Neutrophil (primary cell): ENCODE data around the gene UPK3B.
"Not testable (repeated sequence)": the region's sequence is repeated elsewhere in the genome, so short reads cannot be mapped to it uniquely, and the experiment has no call there.

Source experiments
- H3K27ac ChIP-seq: fragments of 200-600 bp; sonication (generic); 2 replicates; pipeline ENCODE4 v1.5.1; 2016; ENCODE audit warnings: mild to moderate bottlenecking, moderate library complexity
- H3K27me3 ChIP-seq: fragments of 200-600 bp; sonication (generic); 2 replicates; pipeline ENCODE4 v1.6.0; 2016; ENCODE audit warnings: mild to moderate bottlenecking
- H3K36me3 ChIP-seq: fragments of 200-600 bp; sonication (generic); 2 replicates; pipeline ENCODE4 v1.5.1; 2017
- H3K4me1 ChIP-seq, 2 experiments: fragments of 200-600 bp in 1 of 2; sonication (generic) in 1 of 2; 1 replicate in 1 of 2; 2 replicates in 1 of 2; pipeline versions ENCODE4 v1.5.1 to v1.6.1; 2013 to 2016; ENCODE audit warnings: low read depth in 1 of 2, low read length in 1 of 2, mild to moderate bottlenecking in 1 of 2, moderate library complexity in 1 of 2; ENCODE audit not compliant: control insufficient read depth in 1 of 2, insufficient read depth in 1 of 2
- H3K4me3 ChIP-seq, 2 experiments: fragments of 200-600 bp in 1 of 2; sonication (generic) in 1 of 2; 1 replicate in 1 of 2; 2 replicates in 1 of 2; pipeline ENCODE4 v1.5.1; 2013 to 2016; ENCODE audit warnings: low read depth in 1 of 2, low read length in 1 of 2, mild to moderate bottlenecking in 1 of 2, moderate library complexity in 1 of 2
- H3K9me3 ChIP-seq: fragments of 200-600 bp; sonication (generic); 2 replicates; pipeline ENCODE4 v1.5.1; 2016
- CTCF ChIP-seq: fragments of 200-600 bp; sonication (generic); IDR thresholded peaks from 2 replicates; pipeline ENCODE4 v1.5.1; 2016; ENCODE audit warnings: antibody characterized with exemption

Gene UPK3B

GRCh38 chr7:76509931-76510877 lies at the start of gene UPK3B:
UPK3B (plus strand) TSS chr7:76510552; CDS start chr7:76510653, 101 bp downstream.
- Histone ChIP-seq H3K27ac (no peak within 1 kb of the TSS), H3K4me3 (no peak within 1 kb of the TSS), H3K36me3 (peaks cover 17% of the 10 kb centered on the region), H3K4me1 (peaks cover 15 to 19% of the 10 kb centered on the region in 2 experiments), H3K9me3 (no peaks in the 10 kb centered on the region), H3K27me3 (peaks cover 4% of the 10 kb centered on the region)
- no peak for TF ChIP-seq CTCF

GRCh38 chr7:76460767-76461166 lies 49.6 kb upstream of the UPK3B start:
- H3K36me3 ChIP-seq, H3K27ac ChIP-seq, H3K4me1 ChIP-seq, H3K4me3 ChIP-seq, H3K27me3 ChIP-seq, H3K9me3 ChIP-seq: not testable (repeated sequence)

GRCh38 chr7:76461464-76462101 lies 48.8 kb upstream of the UPK3B start, which contains the start of gene DTX2:
DTX2 (plus strand) TSS chr7:76461709; CDS start chr7:76480510, 18,801 bp downstream.
- H3K36me3 ChIP-seq, H3K4me1 ChIP-seq, H3K9me3 ChIP-seq, H3K27me3 ChIP-seq: not testable (repeated sequence)
- peak within 1 kb of the TSS; percentile 60 for H3K27ac ChIP-seq
- H3K4me3 ChIP-seq, result peak within 1 kb of the TSS; percentile 44 to 61

GRCh38 chr7:76462271-76462882 lies 48.0 kb upstream of the UPK3B start:
- H3K27ac ChIP-seq, H3K9me3 ChIP-seq, H3K27me3 ChIP-seq, H3K4me3 ChIP-seq, H3K4me1 ChIP-seq: not testable (repeated sequence)
- peaks cover 12% of the 10 kb centered on the region for H3K36me3 ChIP-seq

GRCh38 chr7:76464959-76465358 lies 45.4 kb upstream of the UPK3B start:
- not testable (repeated sequence) for H3K27ac ChIP-seq, H3K4me1 ChIP-seq, H3K27me3 ChIP-seq, H3K9me3 ChIP-seq, H3K4me3 ChIP-seq
- H3K36me3 ChIP-seq, result peaks cover 15% of the 10 kb centered on the region

GRCh38 chr7:76465950-76466349 lies 44.4 kb upstream of the UPK3B start:
- not testable (repeated sequence) for H3K27ac ChIP-seq, H3K4me3 ChIP-seq, H3K27me3 ChIP-seq, H3K9me3 ChIP-seq, H3K4me1 ChIP-seq
- H3K36me3 ChIP-seq, result peaks cover 15% of the 10 kb centered on the region

- not testable (repeated sequence) for H3K27me3 ChIP-seq, H3K27ac ChIP-seq, H3K4me1 ChIP-seq, H3K4me3 ChIP-seq, H3K9me3 ChIP-seq
- H3K36me3 ChIP-seq, result peaks cover 25% of the 10 kb centered on the region
Measured at GRCh38 chr7:76467743-76468404, 42.5 kb upstream of the UPK3B start.

- not testable (repeated sequence) for H3K27me3 ChIP-seq, H3K9me3 ChIP-seq, H3K4me1 ChIP-seq, H3K4me3 ChIP-seq, H3K27ac ChIP-seq
- peaks cover 19% of the 10 kb centered on the region for H3K36me3 ChIP-seq
Measured at GRCh38 chr7:76471556-76472221, 38.7 kb upstream of the UPK3B start.

GRCh38 chr7:76473097-76473496 lies 37.3 kb upstream of the UPK3B start:
- not testable (repeated sequence) for H3K4me3 ChIP-seq, H3K27ac ChIP-seq, H3K4me1 ChIP-seq, H3K9me3 ChIP-seq, H3K27me3 ChIP-seq
- H3K36me3 ChIP-seq, result peaks cover 13% of the 10 kb centered on the region

GRCh38 chr7:76476280-76476679 lies 34.1 kb upstream of the UPK3B start:
- H3K4me1 ChIP-seq, H3K27ac ChIP-seq, H3K4me3 ChIP-seq, H3K9me3 ChIP-seq, H3K27me3 ChIP-seq: not testable (repeated sequence)
- peaks cover 23% of the 10 kb centered on the region for H3K36me3 ChIP-seq

GRCh38 chr7:76476742-76477474 lies 33.4 kb upstream of the UPK3B start:
- H3K36me3 ChIP-seq, result peaks cover 22% of the 10 kb centered on the region
- not testable (repeated sequence) for H3K4me1 ChIP-seq, H3K27ac ChIP-seq, H3K4me3 ChIP-seq, H3K9me3 ChIP-seq, H3K27me3 ChIP-seq
